Endothelial cell of umbilical vein (primary cell): ENCODE measurements around the gene PAPPA2.

Experiments used
- EZH2 ChIP-seq: IDR thresholded peaks from 2 replicates; pipeline ENCODE4 v1.6.1; 2012; ENCODE audit warnings: borderline replicate concordance, low read depth, mild to moderate bottlenecking, moderate library complexity, low read length, inconsistent platforms; ENCODE audit not compliant: severe bottlenecking
- GATA2 ChIP-seq: IDR thresholded peaks from 2 replicates; pipeline ENCODE4 v1.7.0; 2011; ENCODE audit warnings: low read depth, mild to moderate bottlenecking, moderate library complexity, mixed read lengths, low read length; ENCODE audit not compliant: insufficient read length, insufficient read depth
- JUN ChIP-seq: IDR thresholded peaks from 2 replicates; pipeline ENCODE4 v1.6.1; 2011; ENCODE audit warnings: borderline replicate concordance, low read depth; ENCODE audit not compliant: insufficient read length, insufficient read depth
- MYC ChIP-seq: IDR thresholded peaks from one replicate; pipeline ENCODE4 v1.6.1; 2011; ENCODE audit warnings: mild to moderate bottlenecking, low read depth, low read length
- POLR2A ChIP-seq: IDR thresholded peaks from 2 replicates; pipeline ENCODE4 v1.6.1; 2012; ENCODE audit warnings: low read depth, mild to moderate bottlenecking, control low read depth, low read length
- POLR2AphosphoS5 ChIP-seq: IDR thresholded peaks from 2 replicates; pipeline ENCODE4 v1.6.1; 2012; ENCODE audit warnings: low read depth, mild to moderate bottlenecking, control low read depth, low read length, moderate library complexity; ENCODE audit not compliant: insufficient read depth
- TF ChIP-seq, protein P1 (sequence below), 2 donors: IDR thresholded peaks; 1 replicate in 1 of 2; 2 replicates in 1 of 2; pipeline ENCODE4 v1.5.1; 2011; ENCODE audit warnings: low read length in 2 of 2, mild to moderate bottlenecking in 2 of 2, moderate library complexity in 2 of 2, control low read depth in 1 of 2, inconsistent platforms in 1 of 2, low read depth in 1 of 2; ENCODE audit not compliant: insufficient read depth in 1 of 2; ENCODE audit errors: extremely low read depth in 1 of 2
- TF ChIP-seq, protein P2 (sequence below): IDR thresholded peaks from 2 replicates; pipeline ENCODE4 v1.6.1; 2011; ENCODE audit not compliant: insufficient read depth, insufficient read length

DNA sequence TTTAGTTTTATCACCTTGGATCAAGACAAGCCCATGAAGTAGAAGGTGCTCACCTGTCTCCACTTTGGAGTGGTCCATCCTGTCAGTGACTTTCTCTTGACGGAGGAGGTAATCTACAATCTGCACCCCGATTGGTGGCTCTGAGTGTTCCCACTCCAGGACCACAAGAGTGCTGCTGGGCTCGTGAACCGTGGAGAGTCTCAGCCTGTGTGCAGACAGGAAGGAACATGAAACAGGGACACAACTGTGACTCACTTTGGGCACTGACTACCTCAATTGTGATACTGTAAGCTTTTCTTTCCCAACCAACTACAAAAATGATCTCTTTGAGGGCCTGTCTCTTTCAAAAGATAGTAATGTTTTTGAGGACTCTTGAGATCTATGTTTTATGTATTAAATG lies 421.3 kb downstream of the PAPPA2 start:
- TF ChIP-seq POLR2A: no peak
- TF ChIP-seq EZH2: no peak
- TF ChIP-seq, protein P1, sequence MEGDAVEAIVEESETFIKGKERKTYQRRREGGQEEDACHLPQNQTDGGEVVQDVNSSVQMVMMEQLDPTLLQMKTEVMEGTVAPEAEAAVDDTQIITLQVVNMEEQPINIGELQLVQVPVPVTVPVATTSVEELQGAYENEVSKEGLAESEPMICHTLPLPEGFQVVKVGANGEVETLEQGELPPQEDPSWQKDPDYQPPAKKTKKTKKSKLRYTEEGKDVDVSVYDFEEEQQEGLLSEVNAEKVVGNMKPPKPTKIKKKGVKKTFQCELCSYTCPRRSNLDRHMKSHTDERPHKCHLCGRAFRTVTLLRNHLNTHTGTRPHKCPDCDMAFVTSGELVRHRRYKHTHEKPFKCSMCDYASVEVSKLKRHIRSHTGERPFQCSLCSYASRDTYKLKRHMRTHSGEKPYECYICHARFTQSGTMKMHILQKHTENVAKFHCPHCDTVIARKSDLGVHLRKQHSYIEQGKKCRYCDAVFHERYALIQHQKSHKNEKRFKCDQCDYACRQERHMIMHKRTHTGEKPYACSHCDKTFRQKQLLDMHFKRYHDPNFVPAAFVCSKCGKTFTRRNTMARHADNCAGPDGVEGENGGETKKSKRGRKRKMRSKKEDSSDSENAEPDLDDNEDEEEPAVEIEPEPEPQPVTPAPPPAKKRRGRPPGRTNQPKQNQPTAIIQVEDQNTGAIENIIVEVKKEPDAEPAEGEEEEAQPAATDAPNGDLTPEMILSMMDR (IDR thresholded peaks at IDR 0.05; ENCODE audit: extremely low read depth in 1 of 2, insufficient read depth in 1 of 2, low read depth in 1 of 2, low read length in 2 of 2): no peak
- no peak for TF ChIP-seq GATA2
- TF ChIP-seq, protein P2, sequence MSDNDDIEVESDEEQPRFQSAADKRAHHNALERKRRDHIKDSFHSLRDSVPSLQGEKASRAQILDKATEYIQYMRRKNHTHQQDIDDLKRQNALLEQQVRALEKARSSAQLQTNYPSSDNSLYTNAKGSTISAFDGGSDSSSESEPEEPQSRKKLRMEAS: no peak
- TF ChIP-seq POLR2AphosphoS5: no peak
- TF ChIP-seq MYC: no peak
- TF ChIP-seq JUN: no peak
